HG02870 (cell line): Measurements from ENCODE around the gene RSBN1L.
"Not testable (repeated sequence)": the region's sequence is repeated elsewhere in the genome, so short reads cannot be mapped to it uniquely, and the experiment has no call there.

Source experiments
- ATAC-seq: cut with Tn5 transposase; IDR thresholded peaks from one replicate; pipeline ENCODE4 v1.9.1; 2021; ENCODE audit warnings: mild to moderate bottlenecking, moderate library complexity; ENCODE audit not compliant: unreplicated experiment

Gene RSBN1L

DNA sequence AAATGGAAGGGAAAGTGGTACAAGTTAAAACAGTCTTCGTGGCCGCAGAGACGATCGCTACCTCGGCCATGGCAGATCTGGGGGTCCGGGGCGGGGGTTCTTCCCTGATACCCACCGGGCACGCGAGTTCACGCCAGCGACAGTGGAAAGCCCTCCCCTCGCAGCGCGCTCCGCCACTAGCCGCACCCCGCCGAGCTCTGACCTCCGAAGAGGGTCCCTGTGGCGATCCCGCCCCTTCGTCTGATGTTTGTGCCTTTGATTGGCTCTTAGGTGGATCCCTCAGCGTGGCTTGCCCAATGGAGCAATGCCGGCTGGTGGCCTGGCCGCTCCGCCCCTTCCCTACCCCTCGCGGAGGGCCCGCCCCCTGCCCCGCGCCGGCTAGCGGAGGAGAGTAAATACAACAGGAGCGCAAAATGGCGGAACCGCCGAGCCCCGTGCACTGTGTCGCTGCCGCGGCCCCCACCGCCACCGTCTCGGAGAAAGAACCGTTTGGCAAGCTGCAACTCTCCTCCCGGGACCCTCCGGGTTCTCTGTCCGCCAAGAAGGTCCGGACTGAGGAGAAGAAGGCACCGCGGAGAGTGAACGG lies at the start of gene RSBN1L:
Gene RSBN1L (plus strand): TSS at position 403 of the 586 bp plus-strand sequence. CDS start 11 bp downstream, at position 414.
- peak; percentile 92 for ATAC-seq

GRCh38 chr7:77648742-77649338 lies 47.4 kb upstream of the RSBN1L start:
- no peak for ATAC-seq

- no peak for ATAC-seq
These were observed 46.4 kb upstream of the RSBN1L start for GRCh38 chr7:77649716-77650349.

DNA sequence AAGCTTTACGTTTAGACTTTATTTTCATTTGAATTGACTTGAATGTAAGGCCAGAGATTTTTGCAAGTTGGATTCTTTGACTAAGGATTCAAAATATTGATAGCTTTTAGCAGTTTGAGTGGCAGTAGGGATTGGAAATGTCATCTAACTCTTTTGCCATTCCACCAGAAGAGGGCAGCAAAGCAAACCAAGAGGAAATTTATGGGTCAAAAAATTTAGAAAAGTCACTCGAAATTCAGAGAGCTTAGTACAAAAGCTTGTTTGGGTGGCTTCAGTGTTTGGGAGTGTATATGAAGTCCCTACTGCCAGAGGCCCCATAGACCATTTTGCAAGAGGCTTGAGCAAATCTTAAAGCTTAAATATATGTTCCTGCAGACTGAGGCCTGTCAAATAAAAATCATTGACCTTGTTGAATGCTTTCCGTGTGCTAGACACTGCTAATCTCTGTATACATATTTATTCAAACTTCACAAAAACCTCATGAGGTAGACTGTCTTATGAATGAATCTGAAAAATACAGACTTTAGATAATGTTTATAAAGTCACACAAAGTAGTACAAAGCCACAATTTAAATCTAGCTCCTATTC lies 44.6 kb upstream of the RSBN1L start:
- ATAC-seq = no peak

GRCh38 chr7:77652826-77653225 lies 43.4 kb upstream of the RSBN1L start:
- ATAC-seq = not testable (repeated sequence)

- ATAC-seq = no peak
These were observed 42.7 kb upstream of the RSBN1L start for GRCh38 chr7:77653572-77653971.

GRCh38 chr7:77655356-77655755 lies 40.9 kb upstream of the RSBN1L start:
- no peak for ATAC-seq

GRCh38 chr7:77655836-77656455 lies 40.3 kb upstream of the RSBN1L start:
- ATAC-seq = no peak

GRCh38 chr7:77657427-77658224 lies 38.6 kb upstream of the RSBN1L start:
- ATAC-seq = no peak

DNA sequence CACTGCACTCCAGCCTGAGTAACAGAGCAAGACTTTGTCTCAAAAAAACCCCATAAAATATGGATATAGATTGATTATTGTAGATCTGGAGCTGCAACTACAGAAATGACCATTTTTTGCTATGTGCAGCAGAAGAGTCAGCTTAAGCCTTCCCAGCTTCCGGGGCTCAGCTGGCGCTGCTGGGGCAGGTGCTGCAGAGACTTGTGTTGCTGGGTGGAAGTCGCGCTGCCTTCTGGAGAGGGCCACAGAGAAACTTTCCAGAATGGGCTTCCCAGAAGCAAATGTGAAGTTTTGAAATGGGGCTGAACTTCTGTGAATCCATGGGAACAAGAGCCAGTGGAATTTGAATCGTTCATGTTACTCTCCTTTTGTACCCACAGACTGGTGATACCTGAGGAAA lies 37.3 kb upstream of the RSBN1L start:
- no peak for ATAC-seq

DNA sequence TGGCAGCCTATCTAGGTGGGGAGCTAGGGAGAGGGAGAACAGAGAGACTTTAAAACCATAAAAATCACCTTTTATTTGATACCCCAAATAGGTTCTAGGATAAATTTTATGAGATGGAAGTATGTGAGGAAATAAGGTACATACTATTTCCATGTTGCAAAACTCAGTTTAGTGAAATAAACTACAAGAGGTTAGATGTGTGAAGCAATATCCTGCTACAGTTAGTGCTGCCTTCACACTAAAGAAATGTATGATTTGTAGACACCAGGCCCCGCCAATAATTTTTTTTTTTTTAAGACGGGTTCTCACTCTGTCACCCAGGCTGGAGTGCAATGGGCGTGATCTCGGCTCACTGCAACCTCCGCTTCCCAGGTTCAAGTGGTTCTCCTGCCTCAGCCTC lies 34.4 kb upstream of the RSBN1L start:
- no peak for ATAC-seq

GRCh38 chr7:77662869-77663268 lies 33.4 kb upstream of the RSBN1L start:
- no peak for ATAC-seq

- ATAC-seq = no peak
These were observed 31.5 kb upstream of the RSBN1L start for GRCh38 chr7:77664715-77665114.

- no peak for ATAC-seq
These were observed 31.1 kb upstream of the RSBN1L start for GRCh38 chr7:77665161-77665560.

GRCh38 chr7:77667459-77668086 lies 28.7 kb upstream of the RSBN1L start:
- no peak for ATAC-seq

DNA sequence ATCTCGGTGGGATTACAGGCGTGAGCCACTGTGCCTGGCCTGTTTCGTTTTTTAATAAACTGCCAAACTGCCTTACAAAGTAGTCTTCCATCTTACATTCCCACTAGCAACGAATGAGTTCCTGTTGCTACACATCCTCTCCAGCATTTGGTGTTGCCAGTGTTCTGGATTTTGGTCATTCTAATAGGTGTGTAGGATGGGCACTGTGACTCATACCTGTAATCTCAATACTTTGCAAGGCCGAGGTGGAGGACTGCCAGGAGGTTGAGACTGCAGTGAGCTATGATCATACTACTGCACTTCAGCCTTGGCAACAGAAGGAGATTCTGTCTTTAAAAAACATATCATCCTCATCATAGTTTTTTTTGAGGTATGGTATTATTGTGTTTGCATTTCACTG lies 21.4 kb upstream of the RSBN1L start:
- peak; percentile 87 for ATAC-seq

GRCh38 chr7:77679608-77680007 lies 16.7 kb upstream of the RSBN1L start:
- no peak for ATAC-seq

DNA sequence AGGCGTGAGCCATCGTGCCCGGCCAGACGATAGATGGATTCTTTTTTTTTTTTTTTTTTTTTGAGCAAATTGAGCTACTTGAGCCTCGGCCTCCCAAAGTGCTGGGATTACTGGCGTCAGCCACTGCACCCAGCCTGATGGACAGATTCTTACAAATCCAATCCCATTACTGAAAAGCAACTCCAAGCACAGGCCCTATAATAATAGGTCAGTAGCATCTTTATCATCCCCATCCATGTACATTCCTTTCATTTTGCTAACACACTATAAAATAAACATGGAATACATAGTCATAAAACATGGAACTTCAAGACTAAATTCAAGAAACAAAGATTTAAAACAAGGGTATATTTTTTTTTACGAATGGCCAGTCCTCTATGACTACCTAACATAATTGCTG lies 16.0 kb upstream of the RSBN1L start:
- ATAC-seq = no peak

DNA sequence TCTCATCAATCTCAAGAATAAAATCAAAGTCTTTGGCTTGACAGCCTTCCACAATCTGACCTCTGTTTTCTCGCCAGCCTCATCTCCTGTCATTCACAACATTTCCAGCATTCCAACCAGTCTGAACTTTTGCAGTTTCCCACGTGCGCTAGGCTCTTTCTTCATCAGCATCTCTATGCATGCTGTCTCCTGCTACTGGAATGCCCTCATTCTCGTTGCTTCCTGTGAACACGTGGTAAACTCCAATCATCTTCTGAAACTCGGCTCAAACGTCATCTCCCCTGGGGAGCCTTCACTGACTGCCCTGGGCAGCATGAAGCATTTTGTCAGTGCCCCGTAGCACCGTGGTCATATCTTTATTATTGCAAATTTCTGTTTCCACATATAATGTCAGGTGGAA lies 12.2 kb upstream of the RSBN1L start:
- no peak for ATAC-seq

DNA sequence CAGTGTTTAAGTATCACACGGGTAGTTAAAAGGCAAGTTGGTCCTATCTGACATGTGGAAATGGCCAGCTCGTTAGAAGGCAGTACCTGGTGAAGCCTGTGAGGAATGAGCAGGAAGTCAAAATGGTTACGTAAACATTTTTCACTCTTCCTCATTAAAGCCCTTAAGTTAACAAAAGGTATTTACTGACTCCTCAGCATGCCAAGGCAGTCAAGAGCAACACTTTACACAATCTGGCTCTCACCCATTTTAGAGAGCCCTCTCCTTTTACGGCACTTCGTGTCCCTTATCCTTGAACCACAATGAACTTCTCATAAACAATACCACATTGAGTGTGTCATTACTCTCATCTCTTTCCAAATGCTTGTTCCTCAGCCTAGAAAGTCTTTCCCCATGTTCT lies 11.0 kb upstream of the RSBN1L start:
- no peak for ATAC-seq
